Measurements from ENCODE around the gene IGFN1. TPM values are rescaled to one million over a fixed set of nuclear protein-coding genes. Genes with fewer than 3 reads are reported as not detected.

The IGFN1 gene
- total RNA-seq, 1 donor from 2014 or later: 1.7 TPM

GRCh38 chr1:201213106-201213770 is 22.6 kb downstream of the IGFN1 start:
- DNase-seq (ENCODE audit: low spot score) (peak; percentile 46), ATAC-seq (no peak)
- intact Hi-C loops (cut with DNase I): no loop called here

GRCh38 chr1:201213926-201214325 is 23.3 kb downstream of the IGFN1 start:
- peak; percentile 35 for DNase-seq (ENCODE audit: low spot score)
- no peak for ATAC-seq
- intact Hi-C loops (cut with DNase I): no loop called here

GRCh38 chr1:201214461-201214860 is 23.8 kb downstream of the IGFN1 start:
- intact Hi-C loops (cut with DNase I): no loop called here
- DNase-seq (ENCODE audit: low spot score): no peak
- no peak for ATAC-seq

- DNase-seq (ENCODE audit: low spot score): peak; percentile 19
- ATAC-seq: no peak
- intact Hi-C loops (cut with DNase I): no loop called here
Observed at GRCh38 chr1:201214886-201215285, 24.3 kb downstream of the IGFN1 start.

GRCh38 chr1:201215531-201216357 is 25.1 kb downstream of the IGFN1 start:
- intact Hi-C loops (cut with DNase I): no loop called here
- DNase-seq (ENCODE audit: low spot score) (peak; percentile 38), ATAC-seq (no peak)

- intact Hi-C loops (cut with DNase I): no loop called here
- ATAC-seq (no peak), DNase-seq (ENCODE audit: low spot score) (peak; percentile 51)
Observed at GRCh38 chr1:201216395-201217085, 25.9 kb downstream of the IGFN1 start.

GRCh38 chr1:201217146-201217545 is 26.5 kb downstream of the IGFN1 start:
- intact Hi-C loops (cut with DNase I): no loop called here
- peak; percentile 51 for DNase-seq (ENCODE audit: low spot score)
- no peak for ATAC-seq

GRCh38 chr1:201217851-201218250 is 27.2 kb downstream of the IGFN1 start:
- no peak for ATAC-seq
- DNase-seq (ENCODE audit: low spot score): no peak
- intact Hi-C loops (cut with DNase I): no loop called here

GRCh38 chr1:201218409-201218808 is 27.8 kb downstream of the IGFN1 start:
- DNase-seq (ENCODE audit: low spot score) (peak; percentile 33), ATAC-seq (no peak)
- intact Hi-C loops (cut with DNase I): no loop called here

- peak; percentile 25 for DNase-seq (ENCODE audit: low spot score)
Observed at GRCh38 chr1:201219481-201220387, 29.1 kb downstream of the IGFN1 start.

GRCh38 chr1:201220388-201220715 is 29.7 kb downstream of the IGFN1 start:
- intact Hi-C loops (cut with DNase I): no loop called here
- ATAC-seq (no peak), DNase-seq (ENCODE audit: low spot score) (no peak)

More at GRCh38 chr1:201219481-201220387, 29.1 kb downstream of the IGFN1 start:
- intact Hi-C loops (cut with DNase I): no loop called here
- ATAC-seq: no peak

- intact Hi-C loops (cut with DNase I): no loop called here
- DNase-seq (ENCODE audit: low spot score): peak; percentile 43
- no peak for ATAC-seq
Observed at GRCh38 chr1:201221201-201221846, 30.7 kb downstream of the IGFN1 start.

- intact Hi-C loops (cut with DNase I): no loop called here
- ATAC-seq (no peak), DNase-seq (ENCODE audit: low spot score) (peak; percentile 31)
Observed at GRCh38 chr1:201222125-201222524, 31.5 kb downstream of the IGFN1 start.

- DNase-seq (ENCODE audit: low spot score): peak; percentile 27
- no peak for ATAC-seq
- intact Hi-C loops (cut with DNase I): no loop called here
Observed at GRCh38 chr1:201223852-201224665, 33.4 kb downstream of the IGFN1 start.

- intact Hi-C loops (cut with DNase I): no loop called here
- ATAC-seq (no peak), DNase-seq (ENCODE audit: low spot score) (peak; percentile 42)
Observed at GRCh38 chr1:201224666-201225370, 34.2 kb downstream of the IGFN1 start.

- DNase-seq (ENCODE audit: low spot score): no peak
- no peak for ATAC-seq
- intact Hi-C loops (cut with DNase I): no loop called here
Observed at GRCh38 chr1:201226178-201226514, 35.5 kb downstream of the IGFN1 start.

- intact Hi-C loops (cut with DNase I): no loop called here
- ATAC-seq (no peak), DNase-seq (ENCODE audit: low spot score) (peak; percentile 40)
Observed at GRCh38 chr1:201226859-201227488, 36.4 kb downstream of the IGFN1 start.

All from sciatic nerve (tissue), 2 donors.